Tibial artery (tissue), 4 donors: ENCODE data around the gene VEPH1.

Experiments used
- DNase-seq, 2 donors: peaks; one replicate each; pipeline ENCODE4 v3.0.0-alpha.2; 2019
- H3K27ac ChIP-seq, 2 donors: fragments of 200-600 bp; sonication (generic) in 1 of 2; 1 replicate in 1 of 2; 2 replicates in 1 of 2; pipeline ENCODE4 v1.5.1; 2018 to 2019; ENCODE audit warnings: mild to moderate bottlenecking in 1 of 2
- H3K27me3 ChIP-seq, 2 donors: fragments of 200-600 bp; sonication (generic) in 1 of 2; one replicate each; pipeline versions ENCODE4 v1.5.1 to v1.6.0; 2016 to 2019
- H3K36me3 ChIP-seq, 3 donors: fragments of 200-600 bp; sonication (generic) in 2 of 3; one replicate each; pipeline ENCODE4 v1.5.1; 2016 to 2019; ENCODE audit warnings: mild to moderate bottlenecking in 2 of 3
- H3K4me1 ChIP-seq, 4 donors: fragments of 200-600 bp; sonication (generic) in 2 of 4; 1 replicate in 3 of 4; 2 replicates in 1 of 4; pipeline ENCODE4 v1.5.1; 2016 to 2019
- H3K4me3 ChIP-seq, 2 donors: fragments of 200-600 bp; sonication (generic) in 1 of 2; 1 replicate in 1 of 2; 2 replicates in 1 of 2; pipeline ENCODE4 v1.5.1; 2018 to 2019; ENCODE audit warnings: mild to moderate bottlenecking in 2 of 2
- H3K9me3 ChIP-seq, 3 donors: fragments of 200-600 bp; sonication (generic) in 1 of 3; one replicate each; pipeline ENCODE4 v1.5.1; 2016 to 2019
- intact Hi-C: fragments of 100-400 bp; cut with DNase I; formaldehyde crosslinking; loops from one replicate; pipeline ENCODE4 v1.15.0; 2023; ENCODE audit warnings: low total_unique reads
- TF ChIP-seq, protein P1 (sequence below), 2 experiments: fragments of 200-600 bp in 1 of 2; fragments of 450-650 bp in 1 of 2; IDR thresholded peaks; one replicate each; pipeline ENCODE4 v1.5.1; 2017 to 2019; ENCODE audit warnings: antibody characterized with exemption in 2 of 2, mild to moderate bottlenecking in 1 of 2, moderate library complexity in 1 of 2

VEPH1 gene

DNA sequence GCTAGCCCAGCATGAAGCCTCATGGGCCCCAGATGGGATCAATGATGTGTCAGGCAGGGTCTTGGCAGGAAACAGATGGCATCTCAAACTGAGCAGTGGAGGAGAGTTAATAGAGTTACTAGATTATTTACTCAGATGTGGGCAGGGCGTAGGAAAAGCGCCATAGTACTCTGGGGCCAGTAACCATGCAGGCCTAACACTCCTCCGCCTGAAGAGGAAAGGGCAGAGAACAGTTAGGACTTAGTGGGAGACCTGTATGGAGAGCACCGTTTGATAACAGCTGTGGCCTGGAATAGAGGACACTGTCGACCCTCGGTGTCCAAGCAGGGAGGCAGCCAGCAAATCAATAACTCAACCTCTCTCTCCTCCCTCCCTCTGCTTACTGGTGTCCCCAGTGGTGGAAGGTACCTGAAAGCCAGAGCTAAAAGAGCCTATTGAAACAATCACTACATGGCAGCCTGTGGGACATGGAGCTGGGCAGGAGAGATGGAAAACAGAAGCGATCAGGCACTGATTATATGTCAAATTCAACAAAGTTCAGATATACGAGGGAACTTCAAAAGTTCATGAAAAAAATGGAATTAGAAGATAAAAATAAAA, 231.8 kb downstream of the VEPH1 start:
- intact Hi-C loops: no loop called here
- no peak for DNase-seq
- H3K4me3 ChIP-seq: no peak overlapping the region
- H3K27me3 ChIP-seq: no peaks in the 10 kb centered on the region
- H3K4me1 ChIP-seq: no peaks in the 10 kb centered on the region
- no peaks in the 10 kb centered on the region for H3K36me3 ChIP-seq
- H3K9me3 ChIP-seq: no peaks in the 10 kb centered on the region
- TF ChIP-seq, protein P1, sequence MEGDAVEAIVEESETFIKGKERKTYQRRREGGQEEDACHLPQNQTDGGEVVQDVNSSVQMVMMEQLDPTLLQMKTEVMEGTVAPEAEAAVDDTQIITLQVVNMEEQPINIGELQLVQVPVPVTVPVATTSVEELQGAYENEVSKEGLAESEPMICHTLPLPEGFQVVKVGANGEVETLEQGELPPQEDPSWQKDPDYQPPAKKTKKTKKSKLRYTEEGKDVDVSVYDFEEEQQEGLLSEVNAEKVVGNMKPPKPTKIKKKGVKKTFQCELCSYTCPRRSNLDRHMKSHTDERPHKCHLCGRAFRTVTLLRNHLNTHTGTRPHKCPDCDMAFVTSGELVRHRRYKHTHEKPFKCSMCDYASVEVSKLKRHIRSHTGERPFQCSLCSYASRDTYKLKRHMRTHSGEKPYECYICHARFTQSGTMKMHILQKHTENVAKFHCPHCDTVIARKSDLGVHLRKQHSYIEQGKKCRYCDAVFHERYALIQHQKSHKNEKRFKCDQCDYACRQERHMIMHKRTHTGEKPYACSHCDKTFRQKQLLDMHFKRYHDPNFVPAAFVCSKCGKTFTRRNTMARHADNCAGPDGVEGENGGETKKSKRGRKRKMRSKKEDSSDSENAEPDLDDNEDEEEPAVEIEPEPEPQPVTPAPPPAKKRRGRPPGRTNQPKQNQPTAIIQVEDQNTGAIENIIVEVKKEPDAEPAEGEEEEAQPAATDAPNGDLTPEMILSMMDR (IDR thresholded peaks at IDR 0.05): no peak
- H3K27ac ChIP-seq: no peak overlapping the region

DNA sequence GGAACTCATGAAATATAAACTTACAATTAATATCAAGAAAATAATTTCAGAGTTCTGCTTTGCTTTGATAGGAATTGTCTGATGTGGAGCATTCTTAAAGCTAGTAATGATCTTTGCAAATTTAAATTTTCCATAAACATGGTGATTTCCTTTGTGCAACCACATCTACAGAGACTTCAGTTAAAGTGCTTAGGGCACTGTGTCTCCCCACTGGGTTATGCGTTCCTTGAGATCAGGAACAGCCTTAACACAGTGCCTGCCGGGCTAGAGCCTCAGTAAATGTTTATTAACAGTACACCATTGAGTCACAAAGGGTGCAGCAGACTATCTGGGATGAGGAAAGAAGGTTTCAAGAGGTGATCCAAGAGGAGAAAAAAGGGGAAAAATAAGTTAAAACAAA, 235.2 kb downstream of the VEPH1 start:
- H3K27me3 ChIP-seq: no peaks in the 10 kb centered on the region
- no peak overlapping the region for H3K27ac ChIP-seq
- H3K9me3 ChIP-seq: no peaks in the 10 kb centered on the region
- H3K36me3 ChIP-seq: no peaks in the 10 kb centered on the region
- DNase-seq: no peak
- intact Hi-C loops: no loop called here
- H3K4me1 ChIP-seq: no peaks in the 10 kb centered on the region
- H3K4me3 ChIP-seq: no peak overlapping the region
- TF ChIP-seq, protein P1 (IDR thresholded peaks at IDR 0.05): no peak

DNA sequence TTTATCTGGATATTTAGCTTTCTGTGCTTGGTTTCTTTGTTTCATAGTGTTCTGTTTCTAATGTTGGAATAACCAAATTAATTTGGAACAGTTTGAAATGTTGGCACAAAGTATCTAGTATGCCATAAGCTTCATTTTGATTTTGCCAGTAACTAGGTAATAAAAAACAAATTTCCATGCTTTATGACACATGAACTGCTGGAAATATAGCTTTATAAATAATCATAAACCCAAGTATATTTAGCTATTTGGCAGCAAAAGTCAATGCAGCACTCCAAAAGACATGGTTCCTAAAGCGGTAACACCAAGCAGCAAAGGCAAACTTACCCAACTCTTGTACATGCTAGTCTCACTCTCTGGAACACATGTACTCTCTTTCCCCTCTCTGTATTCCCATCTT, 237.3 kb downstream of the VEPH1 start:
- Histone ChIP-seq H3K9me3 (no peaks in the 10 kb centered on the region), H3K27ac (no peak overlapping the region), H3K36me3 (no peaks in the 10 kb centered on the region), H3K4me3 (no peak overlapping the region), H3K4me1 (peaks cover 0 to 3% (median 0%) of the 10 kb centered on the region in 4 donors), H3K27me3 (no peaks in the 10 kb centered on the region)
- intact Hi-C loops: no loop called here
- DNase-seq: no peak
- TF ChIP-seq, protein P1 (IDR thresholded peaks at IDR 0.05): no peak

DNA sequence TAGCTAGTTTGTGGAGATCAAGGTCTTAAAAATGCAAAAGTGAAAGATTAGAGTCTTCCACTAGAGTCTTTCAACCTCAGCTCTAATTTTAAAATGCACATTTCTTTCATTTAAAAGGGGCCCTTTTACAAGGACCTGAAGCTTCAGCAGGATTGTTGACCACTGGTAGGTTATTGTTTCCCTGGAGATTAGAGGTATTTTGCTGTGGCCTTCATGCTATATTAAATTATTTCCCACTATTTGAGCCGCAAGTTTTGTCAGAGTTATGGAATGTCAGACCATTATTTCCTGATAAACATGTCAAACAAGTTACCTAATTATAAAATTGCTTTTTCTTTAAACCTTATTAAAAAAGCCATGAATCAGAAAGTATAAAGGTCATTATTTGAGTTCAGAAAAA, 240.2 kb downstream of the VEPH1 start:
- Histone ChIP-seq H3K36me3 (no peaks in the 10 kb centered on the region), H3K27ac (no peak overlapping the region), H3K9me3 (no peaks in the 10 kb centered on the region), H3K27me3 (no peaks in the 10 kb centered on the region), H3K4me3 (no peak overlapping the region), H3K4me1 (peaks cover 0 to 5% (median 0%) of the 10 kb centered on the region in 4 donors)
- DNase-seq: no peak
- intact Hi-C loops: no loop called here
- TF ChIP-seq, protein P1 (IDR thresholded peaks at IDR 0.05): no peak

DNA sequence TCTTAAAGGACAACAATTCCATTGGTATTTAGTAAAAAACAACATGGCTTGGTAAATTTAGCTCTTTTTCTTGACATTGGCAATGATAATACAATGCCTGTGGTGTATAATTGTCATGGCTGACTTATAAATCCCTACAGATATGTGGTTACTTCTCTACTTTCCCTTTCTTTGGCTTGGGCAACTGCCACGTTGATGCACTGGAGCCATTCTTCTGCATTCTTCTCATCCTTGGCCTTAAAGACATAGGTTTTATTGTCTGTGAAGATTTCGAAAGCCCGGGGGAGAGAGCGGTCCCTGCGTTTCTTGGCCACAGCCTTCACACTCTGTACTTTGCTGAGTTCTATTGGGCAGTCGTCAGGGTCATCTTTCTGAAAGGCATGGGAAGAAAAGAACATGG, 242.2 kb downstream of the VEPH1 start:
- DNase-seq: no peak
- TF ChIP-seq, protein P1 (IDR thresholded peaks at IDR 0.05): no peak
- Histone ChIP-seq H3K27me3 (no peaks in the 10 kb centered on the region), H3K27ac (no peak overlapping the region), H3K9me3 (no peaks in the 10 kb centered on the region), H3K4me3 (no peak overlapping the region), H3K36me3 (no peaks in the 10 kb centered on the region), H3K4me1 (peaks cover 0 to 5% (median 0%) of the 10 kb centered on the region in 4 donors)
- intact Hi-C loops: no loop called here

DNA sequence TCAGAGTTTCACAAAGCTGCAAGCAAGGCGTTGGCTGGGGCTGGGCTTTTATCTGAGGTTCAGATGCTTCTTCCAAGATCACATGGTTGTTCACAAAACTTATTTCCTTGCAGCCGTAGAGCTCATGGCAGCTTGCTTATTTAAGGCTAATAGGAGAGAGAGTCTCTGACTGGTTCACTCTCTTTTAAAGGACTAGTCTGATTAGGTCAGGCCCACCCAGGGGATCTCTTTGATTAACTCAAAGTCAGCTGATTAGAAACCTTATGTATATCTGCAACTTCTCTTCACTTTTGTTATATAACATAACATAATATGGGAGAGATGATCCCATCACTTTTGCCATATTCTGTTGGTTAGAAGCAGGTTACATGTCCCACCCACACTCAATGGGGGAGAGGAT, 243.4 kb downstream of the VEPH1 start:
- Histone ChIP-seq H3K4me1 (peaks cover 0 to 5% (median 0%) of the 10 kb centered on the region in 4 donors), H3K9me3 (no peaks in the 10 kb centered on the region), H3K36me3 (no peaks in the 10 kb centered on the region), H3K27me3 (no peaks in the 10 kb centered on the region), H3K4me3 (no peak overlapping the region), H3K27ac (no peak overlapping the region)
- TF ChIP-seq, protein P1 (IDR thresholded peaks at IDR 0.05): no peak
- DNase-seq: no peak
- intact Hi-C loops: no loop called here
